Measurements from ENCODE around the gene CNBP.
"Not testable (repeated sequence)": the region's sequence is repeated elsewhere in the genome, so short reads cannot be mapped to it uniquely, and the experiment has no call there.

The CNBP gene

GRCh38 chr3:129183569-129184395 is at the start of gene CNBP:
CNBP (minus strand) TSS chr3:129183896; CDS start chr3:129171757, 12,139 bp downstream.
- Mint-ChIP-seq H3K9me3 (no peaks in the 10 kb centered on the region), H3K4me1 (ENCODE audit: low read depth) (peaks cover 31% of the 10 kb centered on the region), H3K4me3 (peak within 1 kb of the TSS; percentile 92), H3K27me3 (no peaks in the 10 kb centered on the region), H3K36me3 (ENCODE audit: low read depth) (peaks cover 57% of the 10 kb centered on the region), H3K27ac (peak within 1 kb of the TSS; percentile 99)
- intact Hi-C loops (cut with micrococcal nuclease) = loop anchor here (1.0 to 2.0 kb wide), 2 partner anchors 61 to 62 kb away; no protein-coding TSS in a partner anchor

- peaks cover 23% of the 10 kb centered on the region for H3K36me3 Mint-ChIP-seq (ENCODE audit: low read depth)
- H3K9me3 Mint-ChIP-seq = no peaks in the 10 kb centered on the region
- peaks cover 83% of the 10 kb centered on the region for H3K4me1 Mint-ChIP-seq (ENCODE audit: low read depth)
- no peaks in the 10 kb centered on the region for H3K27me3 Mint-ChIP-seq
- peak overlapping the region; percentile 64 for H3K4me3 Mint-ChIP-seq
- peak overlapping the region; percentile 100 for H3K27ac Mint-ChIP-seq
- intact Hi-C loops (cut with micrococcal nuclease) = loop anchor here (5.0 kb wide), 1 partner anchor 109 kb away; the partner anchor contains the start of gene RAB43
These were observed 47.8 kb upstream of the CNBP start for GRCh38 chr3:129231331-129232119.

GRCh38 chr3:129230311-129231019 is 46.8 kb upstream of the CNBP start:
- H3K27ac Mint-ChIP-seq = peak overlapping the region; percentile 100
- peaks cover 82% of the 10 kb centered on the region for H3K4me1 Mint-ChIP-seq (ENCODE audit: low read depth)
- H3K4me3 Mint-ChIP-seq = peak overlapping the region; percentile 77
- H3K9me3 Mint-ChIP-seq = no peaks in the 10 kb centered on the region
- intact Hi-C loops (cut with micrococcal nuclease) = loop anchor here (5.0 kb wide), 1 partner anchor 108 kb away; the partner anchor contains the start of gene RAB43
- peaks cover 15% of the 10 kb centered on the region for H3K36me3 Mint-ChIP-seq (ENCODE audit: low read depth)
- H3K27me3 Mint-ChIP-seq = no peaks in the 10 kb centered on the region

- Mint-ChIP-seq H3K36me3 (ENCODE audit: low read depth) (peaks cover 6% of the 10 kb centered on the region), H3K27ac (peak overlapping the region; percentile 100), H3K27me3 (no peaks in the 10 kb centered on the region), H3K4me1 (ENCODE audit: low read depth) (peaks cover 75% of the 10 kb centered on the region), H3K4me3 (peak overlapping the region; percentile 77), H3K9me3 (no peaks in the 10 kb centered on the region)
- intact Hi-C loops (cut with micrococcal nuclease) = no loop called here
These were observed 45.3 kb upstream of the CNBP start for GRCh38 chr3:129228891-129229585.

- H3K4me1 Mint-ChIP-seq (ENCODE audit: low read depth) = peaks cover 63% of the 10 kb centered on the region
- intact Hi-C loops (cut with micrococcal nuclease) = loop anchor here (2.0 kb wide), 1 partner anchor 18 kb away; no protein-coding TSS in a partner anchor
- H3K4me3 Mint-ChIP-seq = no peak overlapping the region
- peak overlapping the region; percentile 100 for H3K27ac Mint-ChIP-seq
- H3K27me3 Mint-ChIP-seq = no peaks in the 10 kb centered on the region
- H3K36me3 Mint-ChIP-seq (ENCODE audit: low read depth) = no peaks in the 10 kb centered on the region
- H3K9me3 Mint-ChIP-seq = no peaks in the 10 kb centered on the region
These were observed 42.7 kb upstream of the CNBP start for GRCh38 chr3:129226374-129226773.

- Mint-ChIP-seq H3K36me3 (ENCODE audit: low read depth) (no peaks in the 10 kb centered on the region), H3K27me3 (no peaks in the 10 kb centered on the region), H3K4me1 (ENCODE audit: low read depth) (peaks cover 51% of the 10 kb centered on the region), H3K4me3 (peak overlapping the region; percentile 34), H3K9me3 (no peaks in the 10 kb centered on the region), H3K27ac (peak overlapping the region; percentile 100)
- intact Hi-C loops (cut with micrococcal nuclease) = no loop called here
These were observed 41.3 kb upstream of the CNBP start for GRCh38 chr3:129224984-129225393.

- H3K4me3 Mint-ChIP-seq; H3K36me3 Mint-ChIP-seq (ENCODE audit: low read depth); H3K9me3 Mint-ChIP-seq; H3K27me3 Mint-ChIP-seq; intact Hi-C loops (cut with micrococcal nuclease): not testable (repeated sequence)
- peak overlapping the region; percentile 100 for H3K27ac Mint-ChIP-seq
- H3K4me1 Mint-ChIP-seq (ENCODE audit: low read depth) = peaks cover 45% of the 10 kb centered on the region
These were observed 40.7 kb upstream of the CNBP start for GRCh38 chr3:129224387-129224786.

GRCh38 chr3:129218742-129219141 is 35.0 kb upstream of the CNBP start:
- H3K27me3 Mint-ChIP-seq = no peaks in the 10 kb centered on the region
- H3K4me1 Mint-ChIP-seq (ENCODE audit: low read depth) = peaks cover 12% of the 10 kb centered on the region
- intact Hi-C loops (cut with micrococcal nuclease) = no loop called here
- peak overlapping the region; percentile 8 for H3K27ac Mint-ChIP-seq
- H3K4me3 Mint-ChIP-seq = no peak overlapping the region
- H3K36me3 Mint-ChIP-seq (ENCODE audit: low read depth) = no peaks in the 10 kb centered on the region
- no peaks in the 10 kb centered on the region for H3K9me3 Mint-ChIP-seq

GRCh38 chr3:129213238-129213637 is 29.5 kb upstream of the CNBP start:
- Mint-ChIP-seq H3K36me3 (ENCODE audit: low read depth) (no peaks in the 10 kb centered on the region), H3K4me1 (ENCODE audit: low read depth) (peaks cover 19% of the 10 kb centered on the region), H3K4me3 (no peak overlapping the region), H3K27me3 (no peaks in the 10 kb centered on the region), H3K27ac (no peak overlapping the region), H3K9me3 (no peaks in the 10 kb centered on the region)
- intact Hi-C loops (cut with micrococcal nuclease) = no loop called here

GRCh38 chr3:129211772-129212171 is 28.1 kb upstream of the CNBP start:
- H3K27me3 Mint-ChIP-seq = no peaks in the 10 kb centered on the region
- peak overlapping the region; percentile 6 for H3K4me3 Mint-ChIP-seq
- H3K9me3 Mint-ChIP-seq = no peaks in the 10 kb centered on the region
- peak overlapping the region; percentile 83 for H3K27ac Mint-ChIP-seq
- intact Hi-C loops (cut with micrococcal nuclease) = no loop called here
- no peaks in the 10 kb centered on the region for H3K36me3 Mint-ChIP-seq (ENCODE audit: low read depth)
- peaks cover 25% of the 10 kb centered on the region for H3K4me1 Mint-ChIP-seq (ENCODE audit: low read depth)

GRCh38 chr3:129211345-129211744 is 27.6 kb upstream of the CNBP start:
- H3K27me3 Mint-ChIP-seq = no peaks in the 10 kb centered on the region
- no peak overlapping the region for H3K4me3 Mint-ChIP-seq
- no peaks in the 10 kb centered on the region for H3K9me3 Mint-ChIP-seq
- intact Hi-C loops (cut with micrococcal nuclease) = no loop called here
- peaks cover 25% of the 10 kb centered on the region for H3K4me1 Mint-ChIP-seq (ENCODE audit: low read depth)
- H3K36me3 Mint-ChIP-seq (ENCODE audit: low read depth) = no peaks in the 10 kb centered on the region
- H3K27ac Mint-ChIP-seq = peak overlapping the region; percentile 83

- peaks cover 25% of the 10 kb centered on the region for H3K4me1 Mint-ChIP-seq (ENCODE audit: low read depth)
- no peaks in the 10 kb centered on the region for H3K27me3 Mint-ChIP-seq
- H3K27ac Mint-ChIP-seq = no peak overlapping the region
- H3K36me3 Mint-ChIP-seq (ENCODE audit: low read depth) = no peaks in the 10 kb centered on the region
- no peaks in the 10 kb centered on the region for H3K9me3 Mint-ChIP-seq
- intact Hi-C loops (cut with micrococcal nuclease) = no loop called here
- H3K4me3 Mint-ChIP-seq = no peak overlapping the region
These were observed 23.8 kb upstream of the CNBP start for GRCh38 chr3:129207479-129207878.

GRCh38 chr3:129205109-129205832 is 21.6 kb upstream of the CNBP start:
- H3K4me3 Mint-ChIP-seq = no peak overlapping the region
- no peak overlapping the region for H3K27ac Mint-ChIP-seq
- intact Hi-C loops (cut with micrococcal nuclease) = no loop called here
- H3K9me3 Mint-ChIP-seq = no peaks in the 10 kb centered on the region
- peaks cover 10% of the 10 kb centered on the region for H3K4me1 Mint-ChIP-seq (ENCODE audit: low read depth)
- peaks cover 6% of the 10 kb centered on the region for H3K36me3 Mint-ChIP-seq (ENCODE audit: low read depth)
- H3K27me3 Mint-ChIP-seq = no peaks in the 10 kb centered on the region

Data from dendritic cell treated with granulocyte-macrophage colony-stimulating factor and Interleukin-4, amounts not matched to agents 40 ng/mL and 50 ng/mL, for 4 days (primary cell).